ENCODE measurements around the gene PTGES2.
"Not testable (repeated sequence)": the region's sequence is repeated elsewhere in the genome, so short reads cannot be mapped to it uniquely, and the experiment has no call there.

Gene PTGES2

DNA sequence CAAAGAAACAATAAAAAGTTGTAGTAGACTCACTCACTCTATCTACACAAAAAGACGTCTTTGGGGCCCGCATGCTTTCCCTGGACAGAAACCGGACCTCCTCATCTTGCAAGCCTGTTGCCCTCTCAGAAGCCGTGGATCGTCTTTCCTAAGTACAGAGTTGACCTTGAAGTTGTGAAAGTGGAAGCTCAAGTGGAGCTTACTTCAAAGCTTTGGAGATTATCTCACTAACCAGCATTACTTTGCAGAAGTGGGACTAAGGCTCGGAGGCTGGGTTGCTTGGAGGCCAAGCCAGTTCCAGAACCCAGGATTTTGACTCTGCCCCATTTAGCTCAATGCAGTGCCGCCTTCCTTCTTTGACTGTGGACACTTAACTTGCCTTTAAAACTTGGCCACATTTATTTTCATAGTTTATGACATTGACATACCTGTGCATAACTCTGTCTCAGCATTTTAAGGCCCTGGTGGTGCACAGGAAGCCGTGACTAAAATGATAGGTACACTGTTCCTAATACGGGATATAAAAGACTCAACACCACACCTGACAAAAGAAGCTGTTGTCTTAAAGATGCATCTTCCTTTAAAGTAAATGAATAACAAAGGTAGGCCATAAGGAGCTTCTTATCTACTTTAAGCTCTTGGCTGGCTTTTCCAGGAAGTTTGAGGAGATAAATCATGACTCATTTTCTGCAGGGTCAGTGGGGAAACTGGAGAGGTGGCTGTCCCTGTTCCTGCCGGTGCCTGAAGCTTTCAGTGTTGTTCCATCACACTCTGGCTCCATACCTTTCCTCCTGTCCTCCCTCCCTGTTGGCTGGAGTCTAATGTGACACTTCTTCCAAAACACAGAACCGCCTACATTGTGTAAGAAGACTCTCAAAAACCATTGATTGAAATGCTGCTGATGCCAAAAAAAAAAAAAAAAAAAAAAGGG lies 48.8 kb downstream of the PTGES2 start:
- intact Hi-C loops (cut with DNase I): no loop called here

DNA sequence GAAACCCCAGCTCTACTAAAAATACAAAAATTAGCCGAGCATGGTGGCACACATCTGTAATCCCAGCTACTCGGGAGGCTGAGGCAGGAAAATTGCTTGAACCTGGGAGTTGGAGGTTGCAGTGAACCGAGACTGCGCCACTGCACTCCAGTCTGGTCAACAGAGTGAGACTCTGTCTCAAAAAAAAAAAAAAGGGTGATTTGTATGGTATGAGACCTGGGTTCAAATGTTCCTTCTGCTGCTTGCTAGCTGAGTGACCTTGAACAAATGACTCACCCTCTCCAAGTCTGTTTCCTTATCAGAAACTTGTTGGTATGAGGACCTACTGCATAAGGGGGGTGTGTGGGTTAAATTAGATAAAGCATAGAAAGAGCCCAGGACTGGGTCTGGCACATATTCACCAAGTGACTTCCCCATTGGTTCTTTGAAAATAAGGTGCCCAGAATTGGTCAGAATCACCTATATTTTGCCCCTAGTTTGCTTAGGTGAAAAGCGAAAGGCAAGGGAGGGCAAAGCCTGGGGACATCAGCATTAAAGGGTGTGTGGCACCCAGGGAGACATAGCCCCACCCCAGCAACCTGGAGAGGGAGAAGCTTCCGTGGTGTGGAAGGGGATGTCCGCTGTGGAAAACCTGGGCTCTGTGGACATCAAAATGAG lies 49.6 kb downstream of the PTGES2 start:
- DNase-seq: no peak
- intact Hi-C loops (cut with DNase I): no loop called here

More for the DNA sequence above, 48.8 kb downstream of the PTGES2 start:
- no peak for DNase-seq

DNA sequence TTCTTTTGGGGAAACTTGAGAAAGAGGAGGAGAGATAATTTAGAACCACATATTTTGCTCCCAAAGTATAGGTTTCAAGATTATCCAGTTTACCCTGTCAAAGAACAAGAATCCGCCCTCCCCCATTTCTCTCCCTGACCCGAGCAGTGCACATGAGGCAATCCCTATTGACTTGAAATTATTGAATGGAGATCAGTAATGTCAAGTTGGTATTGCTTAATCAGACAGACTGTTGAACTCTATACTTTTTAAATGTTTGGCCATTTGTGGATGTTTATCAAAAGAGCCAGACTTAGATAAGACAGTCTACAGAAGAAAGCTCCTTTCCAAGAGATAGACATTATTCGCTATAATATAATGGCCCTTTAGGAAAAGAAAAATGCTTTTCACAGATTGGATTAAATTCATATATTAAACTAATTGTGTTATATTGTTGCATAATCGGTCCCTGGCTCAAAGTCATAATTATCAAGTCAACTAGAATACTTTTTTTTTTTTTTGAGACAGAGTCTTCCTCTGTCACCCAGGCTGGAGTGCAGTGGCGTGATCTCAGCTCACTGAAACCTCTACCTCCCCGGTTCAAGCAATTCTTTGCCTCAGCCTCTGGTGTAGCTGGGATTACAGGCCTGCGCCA lies 54.2 kb downstream of the PTGES2 start:
- intact Hi-C loops (cut with DNase I): no loop called here
- no peak for DNase-seq

DNA sequence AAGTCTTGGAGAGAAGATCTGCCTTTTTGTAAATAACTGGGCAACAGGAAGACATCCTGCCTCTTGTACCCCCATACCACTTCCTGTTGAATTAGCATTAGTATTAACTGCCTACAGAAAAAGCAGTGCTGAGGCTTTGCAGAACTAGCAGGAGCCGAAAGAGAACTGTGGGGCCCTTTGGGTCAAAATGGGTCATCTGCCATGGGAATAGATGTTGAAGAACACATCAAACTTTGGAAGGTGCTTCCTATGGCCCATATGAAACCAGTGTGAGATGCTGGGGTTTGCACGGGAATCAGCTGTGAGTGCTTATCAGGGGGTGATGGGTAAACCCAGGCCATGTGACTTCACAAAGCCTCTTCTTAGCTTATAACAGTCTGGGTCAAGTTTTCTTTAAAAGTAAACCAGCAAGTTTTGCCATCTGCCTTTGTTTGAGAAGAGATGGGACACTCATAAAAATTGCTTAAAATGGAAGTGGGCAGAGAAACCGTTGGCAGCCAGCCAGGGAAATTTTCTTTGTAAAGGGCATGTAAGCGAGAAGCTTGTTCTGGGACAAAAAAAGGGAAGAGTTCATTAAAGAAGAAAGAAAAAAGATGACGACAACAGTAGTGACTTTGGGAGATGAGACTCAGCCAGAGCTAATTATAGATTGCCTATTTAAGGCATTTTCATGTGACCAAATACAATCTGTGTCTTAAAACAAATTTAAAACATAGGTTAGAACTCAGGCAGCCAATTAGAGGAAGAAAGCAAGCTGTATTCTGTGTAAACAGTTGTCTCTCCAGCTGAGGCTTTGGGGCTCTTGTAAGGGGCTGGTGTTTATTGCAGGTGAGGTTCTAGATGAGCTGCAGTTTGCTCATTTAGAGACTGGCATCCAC lies 55.1 kb downstream of the PTGES2 start:
- intact Hi-C loops (cut with DNase I): no loop called here
- DNase-seq: peak in 37 of 42 donors; percentile 34 to 84 (median 60)

DNA sequence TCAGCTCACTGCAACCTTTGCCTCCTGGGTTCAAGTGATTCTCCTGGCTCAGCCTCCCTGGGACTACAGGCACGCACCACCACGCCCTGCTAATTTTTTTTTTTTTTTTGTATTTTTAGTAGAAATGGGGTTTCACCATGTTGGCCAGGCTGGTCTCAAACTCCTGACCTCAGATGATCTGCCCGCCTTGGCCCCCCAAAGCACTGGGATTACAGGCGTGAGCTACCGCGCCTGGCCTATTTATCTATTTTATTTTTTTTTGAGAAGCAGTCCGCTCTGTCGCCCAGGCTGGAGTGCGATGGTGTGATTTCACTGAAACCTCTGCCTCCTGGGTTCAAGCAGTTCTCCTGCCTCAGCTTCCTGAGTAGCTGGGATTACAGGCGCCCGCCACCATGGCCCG lies 56.1 kb downstream of the PTGES2 start:
- intact Hi-C loops (cut with DNase I); DNase-seq: not testable (repeated sequence)

DNA sequence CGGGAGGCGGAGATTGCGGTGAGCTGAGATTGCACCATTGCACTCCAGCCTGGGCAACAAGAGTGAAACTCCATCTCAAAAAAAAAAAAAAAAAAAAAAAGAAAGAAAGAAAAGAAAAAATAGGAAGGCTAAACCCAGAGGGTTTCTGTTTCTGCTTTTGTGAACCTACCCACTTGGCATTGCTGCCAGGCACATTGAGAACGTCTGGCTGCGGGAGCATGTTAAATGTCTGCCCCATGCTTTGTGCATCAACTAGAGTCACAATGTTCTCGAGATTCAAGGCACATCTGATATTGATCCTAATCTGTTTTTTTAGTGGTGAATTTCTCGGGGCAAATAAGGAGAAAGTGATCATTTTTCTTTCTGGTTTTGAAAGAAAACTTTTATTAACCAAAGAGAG lies 56.7 kb downstream of the PTGES2 start:
- intact Hi-C loops (cut with DNase I): no loop called here
- DNase-seq: peak in 11 of 42 donors; percentile 17 to 69 (median 35)
